Muscle layer of duodenum (tissue), 2 donors: ENCODE data around the gene FHOD1.
A peak's percentile ranks its signal among the peaks of the same experiment; 100 is the strongest.

Experiments
- H3K27ac ChIP-seq: one replicate; pipeline ENCODE4 v1.7.0; 2013; ENCODE audit warnings: mild to moderate bottlenecking, low read length
- H3K27me3 ChIP-seq: one replicate; pipeline ENCODE4 v1.7.0; 2013; ENCODE audit warnings: low read depth, mild to moderate bottlenecking, control low read depth, low read length
- H3K36me3 ChIP-seq, 2 donors: one replicate each; pipeline ENCODE4 v1.7.0; 2013; ENCODE audit warnings: low read length in 2 of 2, control low read depth in 1 of 2, mild to moderate bottlenecking in 1 of 2; ENCODE audit not compliant: insufficient read depth in 2 of 2, control insufficient read depth in 1 of 2
- H3K4me1 ChIP-seq, 2 donors: one replicate each; pipeline ENCODE4 v1.7.0; 2013; ENCODE audit warnings: low read length in 2 of 2, mild to moderate bottlenecking in 2 of 2, control low read depth in 1 of 2, moderate library complexity in 1 of 2; ENCODE audit not compliant: insufficient read depth in 2 of 2, control insufficient read depth in 1 of 2
- H3K4me3 ChIP-seq, 2 donors: one replicate each; pipeline ENCODE4 v1.7.0; 2013; ENCODE audit warnings: low read length in 2 of 2, low read depth in 1 of 2, mild to moderate bottlenecking in 1 of 2
- H3K9me3 ChIP-seq, 2 donors: one replicate each; pipeline ENCODE4 v1.7.0; 2013; ENCODE audit warnings: low read length in 2 of 2, control low read depth in 1 of 2, mild to moderate bottlenecking in 1 of 2; ENCODE audit not compliant: control insufficient read depth in 1 of 2
- donor health status: healthy.

FHOD1 gene

GRCh38 chr16:67246756-67247191 is 507 bp downstream of the FHOD1 start:
- H3K4me3 ChIP-seq: peak overlapping the region; percentile 77 to 91
- H3K9me3 ChIP-seq: no peaks in the 10 kb centered on the region
- H3K27ac ChIP-seq: peak overlapping the region; percentile 60
- H3K27me3 ChIP-seq: peaks cover 9% of the 10 kb centered on the region
- peaks cover 15 to 38% of the 10 kb centered on the region in 2 donors for H3K4me1 ChIP-seq
- peaks cover 0 to 4% of the 10 kb centered on the region in 2 donors for H3K36me3 ChIP-seq

- Histone ChIP-seq H3K9me3 (no peaks in the 10 kb centered on the region), H3K4me3 (peak overlapping the region; percentile 77 to 91), H3K36me3 (peaks cover 0 to 9% of the 10 kb centered on the region in 2 donors), H3K4me1 (peaks cover 15 to 43% of the 10 kb centered on the region in 2 donors), H3K27me3 (peaks cover 9% of the 10 kb centered on the region), H3K27ac (peak overlapping the region; percentile 60)
These were observed 1.1 kb downstream of the FHOD1 start for GRCh38 chr16:67246081-67246755.

GRCh38 chr16:67245674-67246080 is 1.6 kb downstream of the FHOD1 start:
- peaks cover 0 to 9% of the 10 kb centered on the region in 2 donors for H3K36me3 ChIP-seq
- H3K4me1 ChIP-seq: peaks cover 15 to 45% of the 10 kb centered on the region in 2 donors
- H3K27ac ChIP-seq: peak overlapping the region; percentile 60
- peak overlapping the region; percentile 77 to 91 for H3K4me3 ChIP-seq
- H3K9me3 ChIP-seq: no peaks in the 10 kb centered on the region
- peaks cover 9% of the 10 kb centered on the region for H3K27me3 ChIP-seq

GRCh38 chr16:67245186-67245585 is 2.1 kb downstream of the FHOD1 start:
- Histone ChIP-seq H3K27me3 (peaks cover 9% of the 10 kb centered on the region), H3K36me3 (peaks cover 0 to 9% of the 10 kb centered on the region in 2 donors), H3K9me3 (no peaks in the 10 kb centered on the region), H3K4me1 (peaks cover 15 to 49% of the 10 kb centered on the region in 2 donors), H3K4me3 (peak overlapping the region; percentile 19 to 91), H3K27ac (peak overlapping the region; percentile 88)

- peak overlapping the region in 1 of 2 donors; percentile 19 for H3K4me3 ChIP-seq
- peak overlapping the region; percentile 88 for H3K27ac ChIP-seq
- peaks cover 15 to 49% of the 10 kb centered on the region in 2 donors for H3K4me1 ChIP-seq
- H3K9me3 ChIP-seq: no peaks in the 10 kb centered on the region
- H3K27me3 ChIP-seq: peaks cover 7% of the 10 kb centered on the region
- H3K36me3 ChIP-seq: peaks cover 3 to 9% of the 10 kb centered on the region in 2 donors
These were observed 2.7 kb downstream of the FHOD1 start for GRCh38 chr16:67244387-67245185.

GRCh38 chr16:67243481-67243880 is 3.8 kb downstream of the FHOD1 start:
- peak overlapping the region; percentile 88 for H3K27ac ChIP-seq
- H3K4me3 ChIP-seq: no peak overlapping the region
- H3K4me1 ChIP-seq: peaks cover 15 to 40% of the 10 kb centered on the region in 2 donors

GRCh38 chr16:67242138-67242730 is 5.0 kb downstream of the FHOD1 start:
- Histone ChIP-seq H3K36me3 (peaks cover 25 to 30% of the 10 kb centered on the region in 2 donors), H3K4me1 (peaks cover 9 to 30% of the 10 kb centered on the region in 2 donors), H3K27ac (peak overlapping the region; percentile 23)

More at GRCh38 chr16:67243481-67243880, 3.8 kb downstream of the FHOD1 start:
- H3K27me3 ChIP-seq: no peaks in the 10 kb centered on the region
- H3K36me3 ChIP-seq: peaks cover 14 to 19% of the 10 kb centered on the region in 2 donors
- H3K9me3 ChIP-seq: no peaks in the 10 kb centered on the region

GRCh38 chr16:67241008-67241900 is 6.0 kb downstream of the FHOD1 start:
- no peaks in the 10 kb centered on the region for H3K9me3 ChIP-seq
- no peak overlapping the region for H3K4me3 ChIP-seq
- peak overlapping the region; percentile 40 for H3K27ac ChIP-seq
- H3K36me3 ChIP-seq: peaks cover 28 to 39% of the 10 kb centered on the region in 2 donors
- no peaks in the 10 kb centered on the region for H3K27me3 ChIP-seq
- H3K4me1 ChIP-seq: peaks cover 9 to 30% of the 10 kb centered on the region in 2 donors

More at GRCh38 chr16:67242138-67242730, 5.0 kb downstream of the FHOD1 start:
- no peak overlapping the region for H3K4me3 ChIP-seq
- no peaks in the 10 kb centered on the region for H3K27me3 ChIP-seq
- H3K9me3 ChIP-seq: no peaks in the 10 kb centered on the region

- Histone ChIP-seq H3K27me3 (no peaks in the 10 kb centered on the region), H3K36me3 (peaks cover 35 to 46% of the 10 kb centered on the region in 2 donors), H3K27ac (peak overlapping the region; percentile 2), H3K4me1 (peaks cover 9 to 24% of the 10 kb centered on the region in 2 donors), H3K9me3 (no peaks in the 10 kb centered on the region), H3K4me3 (no peak overlapping the region)
These were observed 6.8 kb downstream of the FHOD1 start for GRCh38 chr16:67240506-67240905.

GRCh38 chr16:67238806-67239470 is 8.3 kb downstream of the FHOD1 start:
- peaks cover 0 to 13% of the 10 kb centered on the region in 2 donors for H3K4me1 ChIP-seq
- peaks cover 37 to 54% of the 10 kb centered on the region in 2 donors for H3K36me3 ChIP-seq

More at GRCh38 chr16:67238806-67239470, 8.3 kb downstream of the FHOD1 start:
- no peaks in the 10 kb centered on the region for H3K27me3 ChIP-seq
- H3K27ac ChIP-seq: no peak overlapping the region
- H3K4me3 ChIP-seq: no peak overlapping the region
- H3K9me3 ChIP-seq: no peaks in the 10 kb centered on the region
